ENCODE measurements around the gene SNAP47. TPM values are rescaled to one million over a fixed set of nuclear protein-coding genes. Genes with fewer than 3 reads are reported as not detected.

The SNAP47 gene
- total RNA-seq, 1 donor from 2014 or later, result 24.2 TPM

DNA sequence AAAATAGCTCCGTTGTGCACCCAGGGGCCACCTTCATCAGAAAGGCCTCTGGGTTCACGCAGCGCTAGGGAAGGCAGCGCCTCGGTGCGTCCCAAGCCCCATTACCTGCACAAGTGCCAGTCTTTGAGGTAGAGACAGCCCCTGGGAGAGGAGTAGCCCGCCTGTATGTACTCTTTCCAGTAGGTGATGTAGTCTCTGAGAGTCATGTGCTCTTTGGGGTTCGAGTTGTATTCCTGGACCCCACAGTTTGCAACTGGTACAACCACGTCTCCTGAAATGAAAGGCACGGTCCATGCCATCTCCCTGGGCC is 734 bp upstream of the SNAP47 start:
- H3K4me1 Mint-ChIP-seq, result peaks cover 43% of the 10 kb centered on the region

DNA sequence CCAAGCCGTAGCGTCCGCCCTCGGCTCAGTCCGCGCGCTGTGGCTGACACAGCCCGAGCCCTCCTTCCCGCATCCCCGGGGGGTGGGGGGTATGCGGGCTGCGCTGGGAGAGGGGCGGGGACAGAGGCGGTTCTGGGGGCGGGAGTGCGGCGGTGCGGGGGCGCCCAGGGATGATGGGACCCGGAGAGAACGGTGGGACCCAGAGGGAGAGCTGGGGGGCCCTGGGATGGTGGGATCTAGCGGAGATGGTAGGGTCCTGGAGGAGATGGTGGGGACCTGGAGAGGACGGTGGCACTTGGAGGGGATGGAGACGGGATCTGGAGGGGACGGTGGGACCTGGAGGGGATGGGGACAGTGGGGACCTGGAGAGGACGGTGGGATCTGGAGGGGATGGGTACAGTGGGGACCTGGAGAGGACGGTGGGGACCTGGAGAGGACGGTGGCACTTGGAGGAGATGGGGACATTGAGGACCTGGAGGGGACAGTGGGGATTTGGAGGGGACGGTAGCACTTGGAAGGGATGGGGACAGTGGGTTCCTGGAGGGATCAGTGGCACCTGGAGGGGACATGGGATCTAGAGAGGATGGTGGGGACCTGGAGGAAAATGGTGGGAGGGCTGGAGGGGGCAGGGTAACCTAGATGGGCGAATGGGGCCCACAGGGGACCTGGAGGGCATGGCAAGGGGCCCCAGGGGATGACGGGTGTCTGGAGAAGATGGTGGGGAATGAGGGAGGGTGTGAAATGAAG is 477 bp downstream of the SNAP47 start:
- ChIA-PET CTCF (no interaction called here), POLR2A (interaction anchor here (0.6 to 2.1 kb wide), 6 partner anchors 52 to 1038 kb away, joined by 3 to 6 read pairs (median 4); partner anchors contain the start of gene ZNF678)
- H3K27me3 Mint-ChIP-seq, result no peaks in the 10 kb centered on the region
- peak overlapping the region; percentile 87 for H3K4me3 Mint-ChIP-seq
- intact Hi-C loops (cut with micrococcal nuclease), result loop anchor here (1.0 to 2.0 kb wide), 6 partner anchors 52 to 795 kb away; partner anchors contain the start of genes ARF1, COQ8A and ZNF678
- DNase-seq, result no peak
- peak; percentile 54 for ATAC-seq (ENCODE audit: low read depth)
- TF ChIP-seq, protein P1, sequence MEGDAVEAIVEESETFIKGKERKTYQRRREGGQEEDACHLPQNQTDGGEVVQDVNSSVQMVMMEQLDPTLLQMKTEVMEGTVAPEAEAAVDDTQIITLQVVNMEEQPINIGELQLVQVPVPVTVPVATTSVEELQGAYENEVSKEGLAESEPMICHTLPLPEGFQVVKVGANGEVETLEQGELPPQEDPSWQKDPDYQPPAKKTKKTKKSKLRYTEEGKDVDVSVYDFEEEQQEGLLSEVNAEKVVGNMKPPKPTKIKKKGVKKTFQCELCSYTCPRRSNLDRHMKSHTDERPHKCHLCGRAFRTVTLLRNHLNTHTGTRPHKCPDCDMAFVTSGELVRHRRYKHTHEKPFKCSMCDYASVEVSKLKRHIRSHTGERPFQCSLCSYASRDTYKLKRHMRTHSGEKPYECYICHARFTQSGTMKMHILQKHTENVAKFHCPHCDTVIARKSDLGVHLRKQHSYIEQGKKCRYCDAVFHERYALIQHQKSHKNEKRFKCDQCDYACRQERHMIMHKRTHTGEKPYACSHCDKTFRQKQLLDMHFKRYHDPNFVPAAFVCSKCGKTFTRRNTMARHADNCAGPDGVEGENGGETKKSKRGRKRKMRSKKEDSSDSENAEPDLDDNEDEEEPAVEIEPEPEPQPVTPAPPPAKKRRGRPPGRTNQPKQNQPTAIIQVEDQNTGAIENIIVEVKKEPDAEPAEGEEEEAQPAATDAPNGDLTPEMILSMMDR (IDR thresholded peaks at IDR 0.05), result no peak
- peak overlapping the region; percentile 78 for H3K27ac Mint-ChIP-seq
- peaks cover 21% of the 10 kb centered on the region for H3K36me3 Mint-ChIP-seq (ENCODE audit: low read depth)
- no peaks in the 10 kb centered on the region for H3K9me3 Mint-ChIP-seq
- H3K4me1 Mint-ChIP-seq, result peaks cover 41% of the 10 kb centered on the region

More for the DNA sequence above, 734 bp upstream of the SNAP47 start:
- no peak for DNase-seq
- ChIA-PET POLR2A (interaction anchor here (0.7 to 2.1 kb wide), 7 partner anchors 12 to 787 kb away, joined by 3 to 6 read pairs (median 5); partner anchors contain the start of genes IBA57 and ZNF678), CTCF (no interaction called here)
- TF ChIP-seq, protein P1 (IDR thresholded peaks at IDR 0.05), result no peak
- H3K27ac Mint-ChIP-seq, result no peak overlapping the region
- H3K27me3 Mint-ChIP-seq, result no peaks in the 10 kb centered on the region
- H3K9me3 Mint-ChIP-seq, result no peaks in the 10 kb centered on the region
- peaks cover 19% of the 10 kb centered on the region for H3K36me3 Mint-ChIP-seq (ENCODE audit: low read depth)
- H3K4me3 Mint-ChIP-seq, result peak overlapping the region; percentile 87
- intact Hi-C loops (cut with micrococcal nuclease), result loop anchor here (2.0 to 5.0 kb wide), 2 partner anchors 192 to 543 kb away; no protein-coding TSS in a partner anchor
- no peak for ATAC-seq (ENCODE audit: low read depth)

DNA sequence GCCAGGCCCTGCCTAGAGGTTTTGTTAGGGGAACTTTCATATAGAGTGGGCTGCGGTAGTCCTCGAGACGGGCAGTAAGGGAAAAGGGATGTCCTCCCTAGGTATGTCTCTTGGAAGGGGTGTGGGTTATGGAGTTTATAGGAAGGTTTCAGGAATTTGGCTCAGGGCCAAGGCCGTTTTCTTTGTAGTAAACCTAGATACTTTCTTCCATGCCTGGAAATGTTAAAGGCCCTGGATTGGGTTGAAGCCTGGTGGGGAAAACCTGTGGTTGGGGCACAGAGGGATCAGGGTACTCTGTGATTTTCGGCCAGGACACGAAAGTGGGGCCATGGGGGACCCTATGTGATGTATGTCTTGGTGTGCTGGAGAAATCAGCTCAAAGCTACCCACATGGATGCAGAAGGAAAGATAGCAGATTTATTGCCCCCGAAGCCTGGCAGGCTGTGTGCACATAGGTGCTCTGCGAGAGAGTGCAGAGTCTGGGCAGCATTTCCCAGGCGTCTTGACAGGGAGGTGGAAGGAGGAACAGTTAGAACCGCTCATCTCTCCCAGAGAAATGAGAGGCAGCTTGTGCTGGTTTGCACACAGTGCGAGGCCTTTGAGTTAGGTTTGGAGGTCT is 1.7 kb downstream of the SNAP47 start:
- Mint-ChIP-seq H3K4me1 (peaks cover 49% of the 10 kb centered on the region), H3K9me3 (no peaks in the 10 kb centered on the region), H3K27ac (no peak overlapping the region), H3K27me3 (no peaks in the 10 kb centered on the region), H3K4me3 (peak overlapping the region; percentile 42), H3K36me3 (ENCODE audit: low read depth) (peaks cover 20% of the 10 kb centered on the region)
- intact Hi-C loops (cut with micrococcal nuclease), result no loop called here
- CTCF ChIA-PET, result no interaction called here
- POLR2A ChIA-PET, result no interaction called here
- TF ChIP-seq, protein P1 (IDR thresholded peaks at IDR 0.05), result no peak
- no peak for ATAC-seq (ENCODE audit: low read depth)
- DNase-seq, result no peak

DNA sequence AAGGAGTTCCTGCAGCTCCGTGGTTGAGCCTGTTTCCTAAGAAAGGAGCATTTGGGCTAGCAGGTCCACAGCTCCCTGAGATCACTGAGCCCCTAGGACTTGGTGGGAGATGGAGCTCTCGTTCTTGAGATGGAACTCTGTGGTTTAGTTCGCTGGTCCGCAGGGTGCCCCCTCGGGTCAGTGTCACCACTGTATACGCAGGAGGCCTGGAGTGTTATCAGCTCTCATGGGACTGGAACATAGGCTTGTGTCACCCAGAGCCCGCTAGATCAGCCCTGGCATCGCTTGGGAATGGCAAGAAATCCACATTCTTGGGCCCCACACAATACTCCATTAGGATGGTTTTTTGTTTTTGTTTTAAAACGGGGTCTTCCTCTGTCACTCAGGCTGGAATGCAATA is 3.6 kb downstream of the SNAP47 start:
- TF ChIP-seq, protein P1 (IDR thresholded peaks at IDR 0.05), result no peak
- Mint-ChIP-seq H3K4me3 (no peak overlapping the region), H3K36me3 (ENCODE audit: low read depth) (peaks cover 4% of the 10 kb centered on the region), H3K27ac (no peak overlapping the region), H3K9me3 (no peaks in the 10 kb centered on the region), H3K27me3 (no peaks in the 10 kb centered on the region), H3K4me1 (peaks cover 40% of the 10 kb centered on the region)
- intact Hi-C loops (cut with micrococcal nuclease), result no loop called here
- CTCF ChIA-PET, result no interaction called here
- ATAC-seq (ENCODE audit: low read depth) (no peak), DNase-seq (no peak)
- POLR2A ChIA-PET, result no interaction called here

DNA sequence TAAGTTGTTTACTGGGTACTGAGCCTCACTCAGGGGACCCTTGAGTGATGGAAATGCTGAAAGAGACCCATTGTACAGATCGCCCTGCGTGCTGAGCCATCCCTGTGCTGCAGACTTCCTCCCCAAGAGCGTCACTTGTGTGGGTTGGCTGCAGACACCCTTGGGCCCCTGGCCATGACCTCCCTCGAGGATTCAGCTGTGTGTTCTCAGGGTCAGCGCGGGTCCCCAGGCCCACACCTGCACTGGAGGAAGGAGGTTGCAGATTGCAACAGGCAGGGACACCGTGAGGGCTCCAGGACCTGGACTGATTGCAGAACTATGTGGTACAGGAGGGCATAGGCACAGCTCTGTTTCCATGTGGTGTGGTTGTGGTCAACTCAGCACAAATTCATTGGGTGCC is 4.4 kb downstream of the SNAP47 start:
- Mint-ChIP-seq H3K36me3 (ENCODE audit: low read depth) (peaks cover 7% of the 10 kb centered on the region), H3K9me3 (no peaks in the 10 kb centered on the region), H3K27ac (no peak overlapping the region), H3K27me3 (no peaks in the 10 kb centered on the region), H3K4me3 (no peak overlapping the region), H3K4me1 (peaks cover 34% of the 10 kb centered on the region)
- TF ChIP-seq, protein P1 (IDR thresholded peaks at IDR 0.05), result no peak
- ChIA-PET POLR2A (no interaction called here), CTCF (no interaction called here)
- no peak for DNase-seq
- intact Hi-C loops (cut with micrococcal nuclease), result no loop called here
- ATAC-seq (ENCODE audit: low read depth), result no peak
